Liver (tissue), 3 donors: ENCODE measurements around the gene HMGCL.

Experiments
- ATF3 ChIP-seq: IDR thresholded peaks from 2 replicates; pipeline ENCODE4 v1.6.1; 2016; ENCODE audit warnings: antibody characterized with exemption
- CTCF ChIP-seq: fragments of 150-350 bp; IDR thresholded peaks from 2 replicates; pipeline ENCODE4 v1.5.1; 2017; ENCODE audit warnings: improper control_type of control experiment, low read depth, low read length; ENCODE audit not compliant: missing input control
- EGR1 ChIP-seq, 2 donors: IDR thresholded peaks; 2 replicates each; pipeline ENCODE4 v1.6.1; 2016 to 2018; ENCODE audit warnings: antibody characterized with exemption in 2 of 2, low read depth in 2 of 2
- GABPA ChIP-seq, 2 donors: IDR thresholded peaks in 1 of 2; conservative IDR thresholded peaks in 1 of 2; 2 replicates each; pipeline ENCODE4 v1.6.1; 2016; ENCODE audit warnings: antibody characterized with exemption in 2 of 2, mild to moderate bottlenecking in 1 of 2, moderate library complexity in 1 of 2
- JUND ChIP-seq, 2 donors: IDR thresholded peaks; 2 replicates each; pipeline ENCODE4 v1.6.1; 2016; ENCODE audit warnings: antibody characterized with exemption in 2 of 2
- RAD21 ChIP-seq, 2 donors: IDR thresholded peaks; 2 replicates each; pipeline ENCODE4 v1.6.1; 2016; ENCODE audit warnings: antibody characterized with exemption in 2 of 2, mild to moderate bottlenecking in 2 of 2
- REST ChIP-seq: IDR thresholded peaks from 2 replicates; pipeline ENCODE4 v1.6.1; 2016; ENCODE audit warnings: antibody characterized with exemption, mild to moderate bottlenecking
- SP1 ChIP-seq: IDR thresholded peaks from 2 replicates; pipeline ENCODE4 v1.6.1; 2018; ENCODE audit warnings: antibody characterized with exemption, mild to moderate bottlenecking
- TAF1 ChIP-seq: conservative IDR thresholded peaks from 2 replicates; pipeline ENCODE4 v1.6.1; 2016; ENCODE audit warnings: antibody characterized with exemption, mild to moderate bottlenecking
- YY1 ChIP-seq: IDR thresholded peaks from 2 replicates; pipeline ENCODE4 v1.6.1; 2016; ENCODE audit warnings: antibody characterized with exemption, mild to moderate bottlenecking
- donor health status: healthy.
- donor health status: healthy.

GRCh38 chr1:23788695-23789094 lies 36.5 kb downstream of the HMGCL start:
- TF ChIP-seq CTCF (no peak), RAD21 (IDR thresholded peaks at IDR 0.05) (no peak), JUND (IDR thresholded peaks at IDR 0.05) (no peak), GABPA (IDR thresholded peaks at IDR 0.05 in 1 of 2, conservative IDR thresholded peaks at IDR 0.05 in 1 of 2) (no peak), SP1 (no peak), ATF3 (no peak), TAF1 (no peak), REST (no peak), EGR1 (IDR thresholded peaks at IDR 0.05; ENCODE audit: low read depth in 2 of 2) (no peak), YY1 (no peak)
